ENCODE data around the gene YTHDC2. TPM values are rescaled to one million over a fixed set of nuclear protein-coding genes. Genes with fewer than 3 reads are reported as not detected.

The YTHDC2 gene
- total RNA-seq, 2 experiments from 2014 or later = 40.3 to 60.1 TPM

GRCh38 chr5:113520429-113520828, 6.9 kb downstream of the YTHDC2 start:
- Histone ChIP-seq H4K20me1 (ENCODE audit: insufficient read depth, low read length) (no peaks in the 10 kb centered on the region), H3K4me1 (ENCODE audit: insufficient read depth, low read length, poor library complexity, severe bottlenecking) (peaks cover 62% of the 10 kb centered on the region), H3K79me2 (ENCODE audit: insufficient read depth, low read depth, low read length) (peaks cover 97% of the 10 kb centered on the region), H3K27ac (ENCODE audit: low read depth, low read length, poor library complexity, severe bottlenecking) (peak overlapping the region; percentile 10), H3K4me2 (ENCODE audit: low read length) (no peak overlapping the region), H3K9me3 (ENCODE audit: low read length) (peaks cover 4% of the 10 kb centered on the region; the same call in 1 of the 2 replicates), H3K9me2 (ENCODE audit: insufficient read depth, low read length) (no peaks in the 10 kb centered on the region), H2AFZ (ENCODE audit: low read length) (no peak overlapping the region), H3K36me3 (ENCODE audit: insufficient read depth, low read length) (peaks cover 58% of the 10 kb centered on the region), H3K4me3 (ENCODE audit: low read depth, low read length, poor library complexity, severe bottlenecking) (no peak overlapping the region)
- no peak for TF ChIP-seq CTCF (conservative IDR thresholded peaks at IDR 0.05; ENCODE audit: low read length)
- TF ChIP-seq EZH2phosphoT487 (IDR thresholded peaks at IDR 0.05; ENCODE audit: borderline replicate concordance, low read depth, low read length) = no peak
- intact Hi-C loops (cut with micrococcal nuclease; ENCODE audit: unreplicated experiment) = loop anchor here (5.0 kb wide), 2 partner anchors 543 to 598 kb away; partner anchors contain the start of genes DCP2 and REEP5
- no peak for DNase-seq (ENCODE audit: low spot score)
- ChIA-PET CTCF (ENCODE audit: unreplicated experiment) (no interaction called here), POLR2A (interaction anchor here (0.6 kb wide), 1 partner anchor 458 kb away, joined by 3 read pairs; no protein-coding TSS in a partner anchor)
- no TSS peak for BruUV-seq (replicated peaks)

- peaks cover 58% of the 10 kb centered on the region for H3K36me3 ChIP-seq (ENCODE audit: insufficient read depth, low read length)
- peaks cover 4% of the 10 kb centered on the region; the same call in 1 of the 2 replicates for H3K9me3 ChIP-seq (ENCODE audit: low read length)
- DNase-seq (ENCODE audit: low spot score) = no peak
- peak overlapping the region; percentile 69; the same call in 1 of the 2 replicates for H3K4me2 ChIP-seq (ENCODE audit: low read length)
- no peak overlapping the region for H3K27ac ChIP-seq (ENCODE audit: low read depth, low read length, poor library complexity, severe bottlenecking)
- peaks cover 62% of the 10 kb centered on the region for H3K4me1 ChIP-seq (ENCODE audit: insufficient read depth, low read length, poor library complexity, severe bottlenecking)
- no peak overlapping the region for H2AFZ ChIP-seq (ENCODE audit: low read length)
- CTCF ChIA-PET (ENCODE audit: unreplicated experiment) = no interaction called here
- no peaks in the 10 kb centered on the region for H3K9me2 ChIP-seq (ENCODE audit: insufficient read depth, low read length)
- H3K79me2 ChIP-seq (ENCODE audit: insufficient read depth, low read depth, low read length) = peaks cover 97% of the 10 kb centered on the region
- POLR2A ChIA-PET = no interaction called here
- TF ChIP-seq EZH2phosphoT487 (IDR thresholded peaks at IDR 0.05; ENCODE audit: borderline replicate concordance, low read depth, low read length) = no peak
- no peak for TF ChIP-seq CTCF (conservative IDR thresholded peaks at IDR 0.05; ENCODE audit: low read length)
- no peak overlapping the region for H3K4me3 ChIP-seq (ENCODE audit: low read depth, low read length, poor library complexity, severe bottlenecking)
- BruUV-seq (replicated peaks) = no TSS peak
- H4K20me1 ChIP-seq (ENCODE audit: insufficient read depth, low read length) = no peaks in the 10 kb centered on the region
- intact Hi-C loops (cut with micrococcal nuclease; ENCODE audit: unreplicated experiment) = loop anchor here (5.0 kb wide), 2 partner anchors 544 to 599 kb away; partner anchors contain the start of genes DCP2 and REEP5
Observed at GRCh38 chr5:113520899-113521298, 7.4 kb downstream of the YTHDC2 start.

GRCh38 chr5:113523168-113523567, 9.7 kb downstream of the YTHDC2 start:
- H4K20me1 ChIP-seq (ENCODE audit: insufficient read depth, low read length) = no peaks in the 10 kb centered on the region
- peaks cover 4% of the 10 kb centered on the region; the same call in 1 of the 2 replicates for H3K9me3 ChIP-seq (ENCODE audit: low read length)
- DNase-seq (ENCODE audit: low spot score) = peak; percentile 38
- intact Hi-C loops (cut with micrococcal nuclease; ENCODE audit: unreplicated experiment) = loop anchor here (1.0 to 5.0 kb wide), 3 partner anchors 10 to 601 kb away; partner anchors contain the start of genes DCP2, REEP5 and YTHDC2
- H3K36me3 ChIP-seq (ENCODE audit: insufficient read depth, low read length) = peaks cover 58% of the 10 kb centered on the region
- H3K4me3 ChIP-seq (ENCODE audit: low read depth, low read length, poor library complexity, severe bottlenecking) = peak overlapping the region; percentile 60
- peaks cover 49% of the 10 kb centered on the region for H3K4me1 ChIP-seq (ENCODE audit: insufficient read depth, low read length, poor library complexity, severe bottlenecking)
- peaks cover 98% of the 10 kb centered on the region for H3K79me2 ChIP-seq (ENCODE audit: insufficient read depth, low read depth, low read length)
- peak overlapping the region; percentile 69 for H3K4me2 ChIP-seq (ENCODE audit: low read length)
- H2AFZ ChIP-seq (ENCODE audit: low read length) = peak overlapping the region; percentile 1; the same call in 1 of the 2 replicates
- no peak for TF ChIP-seq EZH2phosphoT487 (IDR thresholded peaks at IDR 0.05; ENCODE audit: borderline replicate concordance, low read depth, low read length)
- no peaks in the 10 kb centered on the region for H3K9me2 ChIP-seq (ENCODE audit: insufficient read depth, low read length)
- POLR2A ChIA-PET = interaction anchor here (0.9 to 3.1 kb wide), 9 partner anchors 9 to 600 kb away, joined by 3 to 20 read pairs (median 6); partner anchors contain the start of genes DCP2 and YTHDC2
- CTCF ChIA-PET (ENCODE audit: unreplicated experiment) = no interaction called here
- H3K27ac ChIP-seq (ENCODE audit: low read depth, low read length, poor library complexity, severe bottlenecking) = peak overlapping the region; percentile 90
- BruUV-seq (replicated peaks) = no TSS peak
